Tibial nerve (tissue), 4 donors: ENCODE data around the gene PLXDC1. TPM values are rescaled to one million over a fixed set of nuclear protein-coding genes. Genes with fewer than 3 reads are reported as not detected.

Source experiments
- DNase-seq, 2 donors: peaks; one replicate each; pipeline ENCODE4 v3.0.0-alpha.2; 2019; ENCODE audit warnings: low spot score in 2 of 2
- H3K27ac ChIP-seq, 4 donors: fragments of 200-600 bp; sonication (generic) in 3 of 4; one replicate each; pipeline ENCODE4 v1.5.1; 2017 to 2019; ENCODE audit warnings: mild to moderate bottlenecking in 1 of 4
- H3K27me3 ChIP-seq, 2 donors: fragments of 200-600 bp; sonication (generic) in 1 of 2; one replicate each; pipeline versions ENCODE4 v1.5.1 to v1.6.0; 2017 to 2019
- H3K36me3 ChIP-seq, 3 donors: fragments of 200-600 bp; sonication (generic); one replicate each; pipeline ENCODE4 v1.5.1; 2018 to 2019
- H3K4me1 ChIP-seq, 4 donors: fragments of 200-600 bp; sonication (generic) in 3 of 4; one replicate each; pipeline ENCODE4 v1.5.1; 2017 to 2019
- H3K4me3 ChIP-seq, 4 donors: fragments of 200-600 bp; sonication (generic) in 3 of 4; one replicate each; pipeline ENCODE4 v1.5.1; 2017 to 2019; ENCODE audit warnings: mild to moderate bottlenecking in 1 of 4, moderate library complexity in 1 of 4
- H3K9me3 ChIP-seq, 4 donors: fragments of 200-600 bp; sonication (generic) in 3 of 4; one replicate each; pipeline ENCODE4 v1.5.1; 2017 to 2019
- EP300 ChIP-seq, 2 donors: sonication (generic); formaldehyde crosslinking; IDR thresholded peaks; one replicate each; pipeline ENCODE4 v1.6.1; 2017; ENCODE audit warnings: antibody characterized with exemption in 2 of 2, mild to moderate bottlenecking in 1 of 2
- POLR2A ChIP-seq, 2 donors: fragments of 450-650 bp; IDR thresholded peaks; one replicate each; pipeline ENCODE4 v1.6.1; 2017; ENCODE audit warnings: antibody characterized with exemption in 2 of 2, mild to moderate bottlenecking in 2 of 2, moderate library complexity in 2 of 2
- WGBS, 2 donors: methylation state at CpG; one replicate each; pipeline ENCODE4 v1.1.5; 2018; 5-methylcytosine and 5-hydroxymethylcytosine counted together
- total RNA-seq, 4 donors: library from RNA; depleted of rRNA; stranded (reverse); fragments of >200 nt; gene quantifications; one replicate each; pipeline ENCODE4 v1.1.0, GENCODE V29; 2016
- TF ChIP-seq, protein P1 (sequence below), 5 experiments: fragments of 200-600 bp in 3 of 5; fragments of 450-650 bp in 2 of 5; sonication (generic) in 3 of 5; IDR thresholded peaks; one replicate each; pipeline ENCODE4 v1.5.1; 2016 to 2019; ENCODE audit warnings: antibody characterized with exemption in 5 of 5, mild to moderate bottlenecking in 3 of 5, moderate library complexity in 2 of 5

Gene PLXDC1
- total RNA-seq, 4 donors from 2014 or later = 34.1 to 95.1 (median 42.4) TPM

GRCh38 chr17:39156491-39156890, 5.1 kb upstream of the PLXDC1 start:
- 68% methylated on average over 7 of the region's 7 CpGs for WGBS, 2 donors
- H3K27me3 ChIP-seq = peaks cover 0 to 13% of the 10 kb centered on the region in 2 donors
- H3K9me3 ChIP-seq = no peaks in the 10 kb centered on the region
- no peak for DNase-seq
- no peak overlapping the region for H3K27ac ChIP-seq
- H3K36me3 ChIP-seq = no peaks in the 10 kb centered on the region
- H3K4me3 ChIP-seq = no peak overlapping the region
- peaks cover 0 to 17% (median 10%) of the 10 kb centered on the region in 4 donors for H3K4me1 ChIP-seq
- TF ChIP-seq EP300 (IDR thresholded peaks at IDR 0.05) = no peak
- TF ChIP-seq, protein P1, sequence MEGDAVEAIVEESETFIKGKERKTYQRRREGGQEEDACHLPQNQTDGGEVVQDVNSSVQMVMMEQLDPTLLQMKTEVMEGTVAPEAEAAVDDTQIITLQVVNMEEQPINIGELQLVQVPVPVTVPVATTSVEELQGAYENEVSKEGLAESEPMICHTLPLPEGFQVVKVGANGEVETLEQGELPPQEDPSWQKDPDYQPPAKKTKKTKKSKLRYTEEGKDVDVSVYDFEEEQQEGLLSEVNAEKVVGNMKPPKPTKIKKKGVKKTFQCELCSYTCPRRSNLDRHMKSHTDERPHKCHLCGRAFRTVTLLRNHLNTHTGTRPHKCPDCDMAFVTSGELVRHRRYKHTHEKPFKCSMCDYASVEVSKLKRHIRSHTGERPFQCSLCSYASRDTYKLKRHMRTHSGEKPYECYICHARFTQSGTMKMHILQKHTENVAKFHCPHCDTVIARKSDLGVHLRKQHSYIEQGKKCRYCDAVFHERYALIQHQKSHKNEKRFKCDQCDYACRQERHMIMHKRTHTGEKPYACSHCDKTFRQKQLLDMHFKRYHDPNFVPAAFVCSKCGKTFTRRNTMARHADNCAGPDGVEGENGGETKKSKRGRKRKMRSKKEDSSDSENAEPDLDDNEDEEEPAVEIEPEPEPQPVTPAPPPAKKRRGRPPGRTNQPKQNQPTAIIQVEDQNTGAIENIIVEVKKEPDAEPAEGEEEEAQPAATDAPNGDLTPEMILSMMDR (IDR thresholded peaks at IDR 0.05) = no peak
- no peak for TF ChIP-seq POLR2A (IDR thresholded peaks at IDR 0.05)

GRCh38 chr17:39155654-39156053, 4.2 kb upstream of the PLXDC1 start:
- 41 to 48% methylated on average over 2 of the region's 2 CpGs for WGBS, 2 donors
- Histone ChIP-seq H3K27me3 (peaks cover 0 to 19% of the 10 kb centered on the region in 2 donors), H3K4me3 (no peak overlapping the region), H3K36me3 (no peaks in the 10 kb centered on the region), H3K9me3 (no peaks in the 10 kb centered on the region), H3K4me1 (peaks cover 0 to 24% (median 16%) of the 10 kb centered on the region in 4 donors), H3K27ac (no peak overlapping the region)
- no peak for TF ChIP-seq POLR2A (IDR thresholded peaks at IDR 0.05)
- TF ChIP-seq, protein P1 (IDR thresholded peaks at IDR 0.05) = no peak
- TF ChIP-seq EP300 (IDR thresholded peaks at IDR 0.05) = no peak
- no peak for DNase-seq

DNA sequence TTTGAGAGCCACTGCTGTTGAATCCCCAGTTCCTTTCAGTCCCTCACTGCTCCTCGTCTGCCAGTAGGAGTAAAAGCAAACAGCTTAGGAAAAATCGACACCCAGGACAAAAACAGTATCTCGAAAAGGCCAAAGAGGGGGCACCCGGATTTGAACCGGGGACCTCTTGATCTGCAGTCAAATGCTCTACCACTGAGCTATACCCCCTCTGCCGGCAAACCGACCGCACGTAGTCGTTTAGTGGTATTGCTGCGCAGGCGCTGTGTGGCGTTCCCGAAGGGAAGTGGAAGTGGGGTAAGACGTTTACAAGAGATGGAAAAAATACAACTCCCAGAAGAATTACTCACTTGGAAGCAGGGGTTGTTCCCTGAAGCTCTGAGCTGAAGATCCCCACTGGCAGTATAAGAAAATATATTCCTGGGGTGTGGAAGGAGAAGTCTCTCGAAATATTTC, 2.2 kb upstream of the PLXDC1 start:
- 0% methylated on average over 15 to 16 of the region's 16 CpGs for WGBS, 2 donors
- H3K27ac ChIP-seq = peak overlapping the region; percentile 88 to 99 (median 94)
- peaks cover 0 to 24% of the 10 kb centered on the region in 2 donors for H3K27me3 ChIP-seq
- TF ChIP-seq, protein P1 (IDR thresholded peaks at IDR 0.05) = peak in 3 of 5 experiments; percentile 16 to 44 (median 36)
- TF ChIP-seq POLR2A (IDR thresholded peaks at IDR 0.05) = peak; percentile 13 to 50
- TF ChIP-seq EP300 (IDR thresholded peaks at IDR 0.05) = peak; percentile 39 to 80
- H3K36me3 ChIP-seq = no peaks in the 10 kb centered on the region
- no peaks in the 10 kb centered on the region for H3K9me3 ChIP-seq
- peak; percentile 91 to 96 for DNase-seq
- H3K4me1 ChIP-seq = peaks cover 0 to 24% (median 17%) of the 10 kb centered on the region in 4 donors
- H3K4me3 ChIP-seq = peak overlapping the region; percentile 78 to 99 (median 82)

- Histone ChIP-seq H3K36me3 (no peaks in the 10 kb centered on the region), H3K27ac (peak overlapping the region; percentile 51 to 99 (median 91)), H3K27me3 (peaks cover 0 to 24% of the 10 kb centered on the region in 2 donors), H3K9me3 (no peaks in the 10 kb centered on the region), H3K4me1 (peaks cover 0 to 29% (median 19%) of the 10 kb centered on the region in 4 donors), H3K4me3 (peak overlapping the region; percentile 78 to 99 (median 82))
- DNase-seq = peak in 1 of 2 donors; percentile 41
- TF ChIP-seq, protein P1 (IDR thresholded peaks at IDR 0.05) = no peak
- TF ChIP-seq EP300 (IDR thresholded peaks at IDR 0.05) = no peak
- no peak for TF ChIP-seq POLR2A (IDR thresholded peaks at IDR 0.05)
- WGBS, 2 donors = 11 to 16% methylated on average over 25 of the region's 25 CpGs
Observed at GRCh38 chr17:39151943-39152818, 744 bp upstream of the PLXDC1 start.

DNA sequence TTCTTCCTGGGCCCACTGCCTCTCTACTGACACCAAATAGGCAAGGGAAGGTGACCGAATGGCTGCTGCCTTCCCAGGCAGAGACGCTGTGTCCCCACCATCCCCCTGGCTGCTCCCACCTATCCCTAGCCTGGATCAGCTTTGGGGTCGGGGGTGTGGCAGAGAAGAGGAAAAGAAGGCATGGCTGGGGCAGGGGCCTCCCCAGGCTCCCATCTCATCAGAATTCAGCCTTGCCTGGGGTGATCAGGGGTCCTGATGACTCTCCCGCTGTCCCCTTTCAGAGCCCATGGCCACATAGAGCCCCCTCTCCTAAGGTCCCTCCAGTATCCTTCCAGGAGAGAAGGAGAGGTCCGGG, 665 bp downstream of the PLXDC1 start:
- DNase-seq = no peak
- Histone ChIP-seq H3K4me3 (peak overlapping the region; percentile 44 to 81 (median 70)), H3K4me1 (peaks cover 0 to 31% (median 19%) of the 10 kb centered on the region in 4 donors), H3K27ac (peak overlapping the region; percentile 51 to 94 (median 76)), H3K9me3 (no peaks in the 10 kb centered on the region), H3K36me3 (no peaks in the 10 kb centered on the region), H3K27me3 (peaks cover 0 to 24% of the 10 kb centered on the region in 2 donors)
- TF ChIP-seq, protein P1 (IDR thresholded peaks at IDR 0.05) = no peak
- TF ChIP-seq POLR2A (IDR thresholded peaks at IDR 0.05) = no peak
- TF ChIP-seq EP300 (IDR thresholded peaks at IDR 0.05) = no peak
- WGBS, 2 donors = 33 to 34% methylated on average over 4 to 5 of the region's 5 CpGs
